GM21576 (cell line): Measurements from ENCODE around the gene ACSF2.

ENCODE experiments used
- ATAC-seq: cut with Tn5 transposase; IDR thresholded peaks from one replicate; pipeline ENCODE4 v1.9.1; 2021; ENCODE audit warnings: mild to moderate bottlenecking, moderate library complexity; ENCODE audit not compliant: unreplicated experiment

The ACSF2 gene

GRCh38 chr17:50520483-50520882, 94.5 kb downstream of the ACSF2 start:
- no peak for ATAC-seq

- no peak for ATAC-seq
Observed at GRCh38 chr17:50521514-50521913, 95.5 kb downstream of the ACSF2 start.

- ATAC-seq: no peak
Observed at GRCh38 chr17:50522766-50523165, 96.7 kb downstream of the ACSF2 start.

- ATAC-seq: no peak
Observed at GRCh38 chr17:50523208-50523607, 97.2 kb downstream of the ACSF2 start.
